ENCODE data around the gene EVC.

DNA sequence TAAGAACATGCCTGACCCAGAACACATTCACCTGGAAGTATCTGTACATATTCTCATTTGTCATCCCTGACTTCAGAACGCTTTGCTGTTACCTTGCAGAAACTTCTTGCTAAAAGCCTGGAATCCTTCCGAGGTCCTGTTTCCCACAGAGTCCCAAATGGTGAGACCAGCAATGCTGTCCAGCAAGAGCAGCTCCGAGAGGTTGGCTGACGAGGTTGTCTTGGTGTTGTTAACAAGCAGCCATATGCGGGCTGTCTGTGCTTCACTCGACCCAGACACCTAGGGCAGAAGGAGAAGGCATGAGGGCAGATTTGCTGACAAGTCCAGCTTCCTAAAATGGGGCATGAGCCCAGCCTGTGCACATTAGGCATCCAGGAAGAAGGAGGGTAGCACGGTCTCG lies 21.9 kb upstream of the EVC start:
- TF ChIP-seq, protein P1, sequence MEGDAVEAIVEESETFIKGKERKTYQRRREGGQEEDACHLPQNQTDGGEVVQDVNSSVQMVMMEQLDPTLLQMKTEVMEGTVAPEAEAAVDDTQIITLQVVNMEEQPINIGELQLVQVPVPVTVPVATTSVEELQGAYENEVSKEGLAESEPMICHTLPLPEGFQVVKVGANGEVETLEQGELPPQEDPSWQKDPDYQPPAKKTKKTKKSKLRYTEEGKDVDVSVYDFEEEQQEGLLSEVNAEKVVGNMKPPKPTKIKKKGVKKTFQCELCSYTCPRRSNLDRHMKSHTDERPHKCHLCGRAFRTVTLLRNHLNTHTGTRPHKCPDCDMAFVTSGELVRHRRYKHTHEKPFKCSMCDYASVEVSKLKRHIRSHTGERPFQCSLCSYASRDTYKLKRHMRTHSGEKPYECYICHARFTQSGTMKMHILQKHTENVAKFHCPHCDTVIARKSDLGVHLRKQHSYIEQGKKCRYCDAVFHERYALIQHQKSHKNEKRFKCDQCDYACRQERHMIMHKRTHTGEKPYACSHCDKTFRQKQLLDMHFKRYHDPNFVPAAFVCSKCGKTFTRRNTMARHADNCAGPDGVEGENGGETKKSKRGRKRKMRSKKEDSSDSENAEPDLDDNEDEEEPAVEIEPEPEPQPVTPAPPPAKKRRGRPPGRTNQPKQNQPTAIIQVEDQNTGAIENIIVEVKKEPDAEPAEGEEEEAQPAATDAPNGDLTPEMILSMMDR (IDR thresholded peaks at IDR 0.05; ENCODE audit: borderline replicate concordance, extremely low read depth, low read length, poor library complexity, severe bottlenecking): no peak
- no peak for TF ChIP-seq EZH2 (IDR thresholded peaks at IDR 0.05; ENCODE audit: borderline replicate concordance, low read depth, low read length, severe bottlenecking)
